RWPE2 (cell line): ENCODE data around the gene NUCB2.

ENCODE experiments used
- ATAC-seq: fragments of 200-7000 bp; cut with Tn5 transposase; 3 replicates; pipeline ENCODE4 v1.9.1; 2021; ENCODE audit warnings: low read depth
- DNase-seq: peaks from one replicate; pipeline ENCODE4 v3.0.0-alpha.2; 2020; ENCODE audit warnings: low spot score
- H3K27ac ChIP-seq: fragments of 450-650 bp; 2 replicates; pipeline ENCODE4 v1.5.1; 2017; ENCODE audit warnings: mild to moderate bottlenecking; ENCODE audit not compliant: poor library complexity, severe bottlenecking
- H3K27me3 ChIP-seq: fragments of 250-450 bp; sonication (Bioruptor Pico); 2 replicates; pipeline ENCODE4 v1.5.1; 2021; ENCODE audit warnings: mild to moderate bottlenecking, moderate library complexity; ENCODE audit not compliant: insufficient read depth, poor library complexity, severe bottlenecking
- H3K36me3 ChIP-seq: fragments of 250-450 bp; sonication (Bioruptor Pico); 2 replicates; pipeline ENCODE4 v1.5.1; 2020; ENCODE audit warnings: low read depth, mild to moderate bottlenecking, moderate library complexity
- H3K4me1 ChIP-seq: fragments of 250-450 bp; sonication (Bioruptor Pico); 2 replicates; pipeline ENCODE4 v1.5.1; 2021; ENCODE audit warnings: mild to moderate bottlenecking, moderate library complexity; ENCODE audit not compliant: insufficient read depth, poor library complexity, severe bottlenecking
- H3K4me3 ChIP-seq: fragments of 250-450 bp; sonication (Bioruptor Pico); 2 replicates; pipeline ENCODE4 v1.5.1; 2021; ENCODE audit warnings: mild to moderate bottlenecking, moderate library complexity; ENCODE audit not compliant: severe bottlenecking
- H3K9me3 ChIP-seq: fragments of 250-450 bp; sonication (Bioruptor Pico); 2 replicates; pipeline ENCODE4 v1.5.1; 2021; ENCODE audit warnings: mild to moderate bottlenecking, moderate library complexity; ENCODE audit not compliant: severe bottlenecking
- TF ChIP-seq, protein P1 (sequence below): fragments of 450-650 bp; IDR thresholded peaks from one replicate; pipeline ENCODE4 v1.5.1; 2017; ENCODE audit warnings: mild to moderate bottlenecking, moderate library complexity; ENCODE audit not compliant: poor library complexity, severe bottlenecking

NUCB2 gene

DNA sequence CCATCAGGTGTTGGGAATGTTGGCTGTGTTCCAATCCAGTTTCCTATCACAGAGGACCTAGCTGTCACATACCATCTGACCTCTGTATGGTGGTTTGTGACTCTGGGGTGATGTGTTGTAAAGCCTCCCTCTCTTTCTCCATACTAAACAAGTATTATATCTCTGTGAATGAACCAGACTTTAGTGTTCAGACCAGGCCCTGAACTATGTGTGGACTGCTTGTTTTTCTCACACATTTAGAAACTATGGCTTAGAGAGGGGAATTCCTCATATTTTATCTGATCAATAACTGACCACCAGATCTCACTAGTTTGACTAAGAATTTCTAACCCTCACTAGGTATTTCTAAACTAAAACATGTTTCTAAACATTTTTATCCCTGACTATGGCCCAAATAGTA, 92.6 kb downstream of the NUCB2 start:
- Histone ChIP-seq H3K9me3 (peaks cover 20% of the 10 kb centered on the region), H3K4me3 (no peak overlapping the region), H3K27me3 (no peaks in the 10 kb centered on the region), H3K36me3 (peaks cover 43% of the 10 kb centered on the region), H3K4me1 (no peaks in the 10 kb centered on the region), H3K27ac (no peak overlapping the region)
- DNase-seq (no peak), ATAC-seq (no peak)
- TF ChIP-seq, protein P1, sequence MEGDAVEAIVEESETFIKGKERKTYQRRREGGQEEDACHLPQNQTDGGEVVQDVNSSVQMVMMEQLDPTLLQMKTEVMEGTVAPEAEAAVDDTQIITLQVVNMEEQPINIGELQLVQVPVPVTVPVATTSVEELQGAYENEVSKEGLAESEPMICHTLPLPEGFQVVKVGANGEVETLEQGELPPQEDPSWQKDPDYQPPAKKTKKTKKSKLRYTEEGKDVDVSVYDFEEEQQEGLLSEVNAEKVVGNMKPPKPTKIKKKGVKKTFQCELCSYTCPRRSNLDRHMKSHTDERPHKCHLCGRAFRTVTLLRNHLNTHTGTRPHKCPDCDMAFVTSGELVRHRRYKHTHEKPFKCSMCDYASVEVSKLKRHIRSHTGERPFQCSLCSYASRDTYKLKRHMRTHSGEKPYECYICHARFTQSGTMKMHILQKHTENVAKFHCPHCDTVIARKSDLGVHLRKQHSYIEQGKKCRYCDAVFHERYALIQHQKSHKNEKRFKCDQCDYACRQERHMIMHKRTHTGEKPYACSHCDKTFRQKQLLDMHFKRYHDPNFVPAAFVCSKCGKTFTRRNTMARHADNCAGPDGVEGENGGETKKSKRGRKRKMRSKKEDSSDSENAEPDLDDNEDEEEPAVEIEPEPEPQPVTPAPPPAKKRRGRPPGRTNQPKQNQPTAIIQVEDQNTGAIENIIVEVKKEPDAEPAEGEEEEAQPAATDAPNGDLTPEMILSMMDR = no peak

- H3K27ac ChIP-seq = no peak overlapping the region
- no peak for ATAC-seq
- no peak for DNase-seq
These were observed 93.2 kb downstream of the NUCB2 start for GRCh38 chr11:17369684-17370243.

GRCh38 chr11:17371614-17372013, 95.1 kb downstream of the NUCB2 start:
- TF ChIP-seq, protein P1 = no peak
- no peak overlapping the region for H3K27ac ChIP-seq
- no peak for DNase-seq
- H3K36me3 ChIP-seq = peaks cover 43% of the 10 kb centered on the region
- no peaks in the 10 kb centered on the region for H3K4me1 ChIP-seq
- ATAC-seq = no peak
- H3K9me3 ChIP-seq = peaks cover 20% of the 10 kb centered on the region
- H3K4me3 ChIP-seq = no peak overlapping the region
- H3K27me3 ChIP-seq = no peaks in the 10 kb centered on the region

More at GRCh38 chr11:17369684-17370243, 93.2 kb downstream of the NUCB2 start:
- TF ChIP-seq, protein P1 = no peak
- Histone ChIP-seq H3K36me3 (peaks cover 43% of the 10 kb centered on the region), H3K9me3 (peaks cover 20% of the 10 kb centered on the region), H3K27me3 (no peaks in the 10 kb centered on the region), H3K4me3 (no peak overlapping the region), H3K4me1 (no peaks in the 10 kb centered on the region)

DNA sequence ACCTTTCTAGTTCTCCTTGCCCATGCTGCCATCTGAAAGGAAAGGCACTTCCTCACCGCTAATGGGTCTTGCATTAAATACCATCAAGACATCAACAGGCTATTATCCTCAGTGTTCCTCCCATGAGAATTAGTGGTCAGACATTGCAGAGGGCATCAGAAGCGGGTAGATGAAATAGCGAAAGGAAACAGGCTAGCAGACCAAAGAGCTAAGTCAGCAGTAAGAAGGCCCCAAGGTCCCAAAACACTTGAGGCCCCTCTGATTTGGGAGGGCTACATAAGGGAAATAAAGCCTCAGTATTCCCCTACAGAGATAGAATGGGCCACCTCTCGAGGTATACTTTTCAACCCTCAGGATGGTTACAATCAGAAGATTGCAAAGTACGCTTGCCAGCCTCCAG, 99.0 kb downstream of the NUCB2 start:
- peaks cover 21% of the 10 kb centered on the region for H3K36me3 ChIP-seq
- no peak overlapping the region for H3K4me3 ChIP-seq
- DNase-seq = no peak
- no peaks in the 10 kb centered on the region for H3K4me1 ChIP-seq
- H3K27ac ChIP-seq = no peak overlapping the region
- ATAC-seq = no peak
- TF ChIP-seq, protein P1 = no peak
- peaks cover 18% of the 10 kb centered on the region for H3K9me3 ChIP-seq
- no peaks in the 10 kb centered on the region for H3K27me3 ChIP-seq

- Histone ChIP-seq H3K27ac (no peak overlapping the region), H3K9me3 (peaks cover 10% of the 10 kb centered on the region), H3K4me3 (no peak overlapping the region), H3K36me3 (peaks cover 13% of the 10 kb centered on the region), H3K4me1 (no peaks in the 10 kb centered on the region), H3K27me3 (no peaks in the 10 kb centered on the region)
- DNase-seq (no peak), ATAC-seq (no peak)
- TF ChIP-seq, protein P1 = no peak
These were observed 100.0 kb downstream of the NUCB2 start for GRCh38 chr11:17376493-17376892.
